ENCODE results near the gene MACROD2.

The MACROD2 gene

DNA sequence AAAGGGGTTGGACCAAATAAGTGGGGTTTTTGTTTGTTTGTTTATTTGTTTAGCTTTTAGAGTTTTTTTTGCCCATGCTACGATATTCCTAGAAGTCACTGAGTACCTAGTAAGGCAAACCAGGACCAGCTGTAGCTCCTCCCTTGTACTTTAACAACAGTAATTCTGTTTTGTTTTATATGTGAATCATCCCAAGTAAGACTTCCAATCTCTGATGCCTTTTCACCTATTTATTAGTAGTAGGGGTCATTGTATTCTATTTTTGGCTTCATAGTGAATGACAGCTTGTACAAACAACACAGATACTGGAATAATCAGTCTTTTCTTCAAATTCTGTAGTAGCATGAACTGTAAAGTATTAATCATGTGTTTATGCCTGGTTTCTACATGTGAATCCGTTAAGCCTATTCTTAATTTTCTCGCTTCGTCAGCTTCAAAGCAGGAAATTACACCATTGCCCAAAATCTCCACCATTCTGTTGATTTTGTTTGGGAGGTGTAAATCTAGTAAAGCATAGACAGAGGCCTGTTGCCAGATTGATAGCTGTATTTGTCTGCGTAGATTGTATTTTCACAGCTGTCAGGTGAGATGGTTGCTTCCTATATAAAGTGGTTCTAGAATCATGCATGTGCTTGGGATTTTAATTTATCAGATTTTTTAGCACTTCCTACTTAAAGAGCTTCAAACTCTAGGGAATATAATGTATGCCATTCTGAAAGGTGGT, 493.6 kb downstream of the MACROD2 start:
- DNase-seq: no peak

DNA sequence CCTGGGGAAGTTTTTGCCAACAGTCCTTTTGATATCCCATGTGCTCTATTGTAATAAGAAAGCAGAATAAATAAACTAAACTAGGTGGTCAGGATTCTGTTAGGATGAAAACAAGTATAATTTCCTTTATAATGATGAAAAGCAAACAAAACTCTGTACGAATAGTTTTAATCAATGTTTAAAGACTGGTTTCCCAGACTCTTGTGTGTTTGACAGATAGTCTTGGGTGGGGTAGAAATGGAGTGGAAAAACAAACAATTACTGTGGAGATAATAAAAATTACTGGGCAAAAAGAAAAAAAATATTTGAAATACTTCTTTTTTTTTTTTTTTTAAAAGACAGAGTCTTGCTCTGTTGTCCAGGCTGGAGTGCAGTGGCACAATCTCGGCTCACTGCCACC, 494.2 kb downstream of the MACROD2 start:
- no peak for DNase-seq

- no peak for DNase-seq
Measured at GRCh38 chr20:14491436-14491835, 496.1 kb downstream of the MACROD2 start.

DNA sequence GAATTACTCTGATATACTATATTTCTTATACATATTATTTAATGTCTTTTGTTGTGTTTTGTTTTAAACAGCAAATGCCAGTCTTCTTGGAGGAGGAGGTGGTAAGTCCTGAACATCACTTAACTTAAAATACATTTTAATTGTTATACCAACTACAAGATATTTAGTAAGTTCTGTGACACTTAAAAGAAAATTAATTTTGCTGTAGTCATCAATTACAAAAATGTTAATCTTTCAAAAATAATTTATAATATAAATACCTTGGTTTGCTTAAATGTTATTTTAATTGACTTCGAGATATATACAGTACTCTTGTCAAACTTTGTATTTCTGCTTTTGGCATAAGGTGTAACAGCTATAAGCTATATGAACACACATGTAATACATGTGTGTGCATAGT, 498.1 kb downstream of the MACROD2 start:
- no peak for DNase-seq

GRCh38 chr20:14494355-14494754, 499.0 kb downstream of the MACROD2 start:
- DNase-seq: no peak

DNA sequence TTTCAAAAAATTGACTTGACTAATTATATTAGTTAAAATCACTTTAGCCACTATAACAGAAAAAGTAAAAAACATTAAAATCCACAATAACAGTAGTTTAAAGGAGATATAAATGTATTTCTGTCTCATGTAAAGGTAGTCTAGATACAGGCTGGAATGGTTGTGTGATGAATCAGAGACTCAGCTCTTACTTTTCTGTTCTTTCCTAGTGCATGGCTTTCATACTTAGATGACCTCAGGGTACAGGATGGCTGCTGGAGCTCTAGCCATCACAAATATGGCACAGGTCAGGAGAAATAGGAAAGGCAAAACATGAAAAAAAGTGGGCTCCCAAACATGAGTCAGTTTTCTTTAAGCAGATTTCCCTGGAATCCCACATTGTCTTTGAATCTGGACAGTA, 499.8 kb downstream of the MACROD2 start:
- DNase-seq: no peak

DNA sequence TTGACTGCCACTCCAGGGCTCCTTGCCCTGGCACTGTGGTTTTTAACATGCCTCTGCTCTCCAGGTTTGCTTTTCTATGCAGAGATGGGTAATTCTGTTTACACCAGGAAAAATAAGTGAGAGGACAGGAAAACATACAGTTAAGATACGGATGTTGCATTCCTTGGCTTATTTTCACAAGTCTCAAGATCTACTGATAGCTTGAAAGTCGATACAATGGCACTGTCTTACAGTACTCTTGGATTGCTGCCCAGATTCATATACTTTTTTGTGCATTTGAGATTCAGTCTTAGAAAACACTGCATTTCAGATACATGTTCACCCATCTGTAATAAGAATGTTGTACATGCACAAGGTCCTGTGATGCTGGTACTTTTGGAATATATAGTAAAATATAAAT, 501.7 kb downstream of the MACROD2 start:
- DNase-seq: no peak

DNA sequence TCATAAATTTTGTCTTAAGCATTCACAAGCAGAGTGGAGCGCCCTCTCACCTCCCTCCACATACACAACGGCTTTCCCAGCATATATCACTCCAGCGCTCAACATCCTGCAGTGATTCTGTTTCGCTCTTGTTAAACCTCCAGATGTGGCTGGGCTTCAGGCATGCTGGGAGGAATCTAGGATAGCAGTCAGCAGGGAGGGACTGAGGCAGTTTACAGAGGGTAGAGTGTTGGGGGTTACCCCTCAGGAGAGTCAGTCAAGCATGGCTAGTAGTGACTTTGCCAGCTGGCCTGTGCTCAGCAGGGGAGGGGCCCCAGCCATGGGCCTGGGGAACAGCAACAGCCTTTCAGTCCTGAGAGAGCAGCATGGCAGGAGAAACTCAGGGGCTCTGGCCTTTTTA, 503.5 kb downstream of the MACROD2 start:
- no peak for DNase-seq

DNA sequence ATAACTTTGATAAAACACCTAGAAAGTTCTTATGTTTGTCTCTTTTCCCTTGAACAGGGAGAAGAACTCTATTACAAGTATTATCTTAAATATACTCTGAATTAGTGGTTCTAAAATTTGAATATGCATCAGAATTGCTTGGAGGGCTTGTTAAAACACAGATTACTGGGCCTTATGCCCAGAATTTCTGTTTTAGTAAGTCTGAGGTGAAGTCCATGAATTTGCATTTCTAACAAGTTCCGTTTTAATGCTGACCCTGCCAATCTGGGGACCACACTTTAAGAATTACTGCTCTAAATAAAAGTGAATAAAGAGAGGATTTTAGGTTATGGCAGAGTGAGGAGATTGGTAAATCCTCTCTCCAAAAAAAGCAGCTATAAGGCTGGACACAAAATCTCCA, 510.2 kb downstream of the MACROD2 start:
- DNase-seq: no peak

- no peak for DNase-seq
Measured at GRCh38 chr20:14507711-14508110, 512.4 kb downstream of the MACROD2 start.

DNA sequence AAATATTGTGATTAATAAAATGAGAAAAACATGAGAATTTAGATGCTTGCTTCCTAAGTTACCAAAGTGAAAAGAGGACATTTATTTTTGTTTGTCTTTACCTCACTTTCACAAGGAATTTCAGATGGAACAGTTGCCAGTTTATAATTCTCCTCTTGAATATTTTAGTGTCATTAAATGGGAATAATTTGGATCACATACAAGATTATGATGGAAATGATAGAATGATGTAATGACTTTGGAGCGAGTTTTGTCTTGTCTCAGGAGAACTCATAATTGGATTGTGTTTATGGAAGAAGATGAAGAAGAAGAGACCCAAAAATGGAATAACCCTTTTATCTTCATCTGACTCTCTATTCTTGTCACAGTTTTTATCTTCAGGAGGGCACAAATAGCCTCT, 515.0 kb downstream of the MACROD2 start:
- no peak for DNase-seq

- DNase-seq: no peak
Measured at GRCh38 chr20:14512839-14513238, 517.5 kb downstream of the MACROD2 start.

DNA sequence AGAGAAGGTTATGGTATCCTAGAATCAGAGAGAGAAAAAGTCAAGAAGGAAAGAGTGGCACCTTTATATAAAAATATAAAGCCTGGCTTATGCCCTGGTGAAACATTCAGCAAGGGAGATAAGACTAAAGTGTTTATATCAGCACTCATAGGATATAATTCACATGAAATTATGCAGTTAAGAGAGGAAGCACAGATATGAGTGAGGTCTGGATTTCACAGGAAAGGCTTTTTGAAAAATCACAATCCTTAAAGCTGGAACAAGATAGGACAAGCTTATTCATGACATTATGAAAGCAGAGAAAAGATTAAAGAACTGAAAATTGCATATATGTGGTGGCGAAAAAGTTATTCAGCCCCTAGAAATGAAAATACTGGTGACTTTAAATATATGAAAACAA, 523.3 kb downstream of the MACROD2 start:
- no peak for DNase-seq

GRCh38 chr20:14521016-14521415, 525.7 kb downstream of the MACROD2 start:
- no peak for DNase-seq

DNA sequence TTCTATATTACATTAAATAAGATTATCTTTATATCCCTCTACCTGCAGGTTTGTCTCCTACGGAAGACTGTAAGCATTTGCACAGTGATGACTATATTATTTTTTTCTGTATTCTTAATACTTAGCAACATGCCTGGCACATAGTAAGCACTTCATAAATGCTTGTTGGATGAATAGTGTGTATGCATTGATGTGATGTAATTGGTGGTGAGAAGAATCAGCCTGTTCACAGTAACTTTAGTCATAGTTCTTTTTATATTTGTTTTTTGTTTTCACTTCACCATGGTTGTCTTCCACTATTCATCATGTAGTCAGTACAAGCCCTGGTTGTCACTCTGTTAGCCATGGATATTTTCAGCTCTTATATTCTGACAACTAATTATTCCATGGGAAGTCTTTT, 526.1 kb downstream of the MACROD2 start:
- DNase-seq: no peak

DNA sequence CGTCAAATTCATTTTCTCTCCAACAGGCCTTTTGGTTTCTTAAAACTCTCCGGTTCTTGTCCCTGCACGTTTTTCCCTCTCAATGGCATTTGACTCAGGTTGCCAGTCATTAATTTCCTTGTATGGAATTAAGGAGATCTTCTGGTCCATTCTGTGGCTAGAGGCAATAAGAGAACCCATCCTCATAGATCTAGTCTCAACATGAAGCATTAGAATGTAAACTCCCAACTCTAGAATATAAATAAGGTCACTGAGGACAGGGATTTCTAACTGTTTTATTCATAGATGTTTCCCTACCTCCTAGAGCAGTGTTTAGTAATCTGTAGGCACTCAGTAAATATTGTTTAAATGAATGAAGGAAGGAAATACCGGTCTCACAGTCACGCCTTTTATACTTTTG, 527.3 kb downstream of the MACROD2 start:
- no peak for DNase-seq

GRCh38 chr20:14523090-14523489, 527.8 kb downstream of the MACROD2 start:
- DNase-seq: no peak

DNA sequence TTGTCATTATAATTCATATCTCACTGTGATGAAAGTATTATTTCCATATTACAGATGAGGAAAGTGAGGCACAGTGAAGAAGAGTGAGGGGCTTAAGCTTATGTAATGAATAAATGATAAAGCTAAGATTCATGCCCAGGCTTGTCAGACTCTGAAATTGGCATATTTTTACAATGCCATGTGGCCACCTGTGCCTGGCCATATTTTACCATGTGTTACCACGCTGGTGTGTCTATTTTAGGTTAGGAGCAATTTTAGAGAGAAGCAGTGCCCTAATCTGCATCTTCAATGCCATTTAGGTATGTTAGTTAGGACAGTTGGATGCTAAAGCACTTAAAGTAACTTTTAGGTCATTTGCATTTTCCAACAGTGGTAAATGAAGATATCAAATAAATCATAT, 530.1 kb downstream of the MACROD2 start:
- no peak for DNase-seq

DNA sequence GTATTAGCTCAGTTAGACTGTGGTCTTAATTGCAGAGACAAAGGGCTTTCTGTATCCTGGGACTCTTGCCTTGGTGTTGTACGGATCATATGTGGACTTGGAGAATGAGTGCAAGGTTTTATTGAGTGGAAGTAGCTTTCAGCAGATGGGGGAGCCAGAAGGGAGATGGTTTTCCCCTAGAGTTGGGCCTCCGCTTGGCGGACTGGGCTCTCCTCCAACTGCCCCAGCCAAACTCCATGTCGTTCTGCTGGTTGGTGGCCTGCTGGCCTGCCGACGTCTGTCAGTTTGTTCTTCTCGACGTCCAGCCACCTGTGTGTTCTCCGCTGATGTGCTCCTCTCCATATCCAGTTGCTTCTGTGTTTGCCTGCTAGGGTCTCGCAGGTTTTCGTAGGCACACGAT, 531.6 kb downstream of the MACROD2 start:
- no peak for DNase-seq

GRCh38 chr20:14531786-14532185, 536.5 kb downstream of the MACROD2 start:
- no peak for DNase-seq

GRCh38 chr20:14536738-14537137, 541.4 kb downstream of the MACROD2 start:
- DNase-seq: no peak

DNA sequence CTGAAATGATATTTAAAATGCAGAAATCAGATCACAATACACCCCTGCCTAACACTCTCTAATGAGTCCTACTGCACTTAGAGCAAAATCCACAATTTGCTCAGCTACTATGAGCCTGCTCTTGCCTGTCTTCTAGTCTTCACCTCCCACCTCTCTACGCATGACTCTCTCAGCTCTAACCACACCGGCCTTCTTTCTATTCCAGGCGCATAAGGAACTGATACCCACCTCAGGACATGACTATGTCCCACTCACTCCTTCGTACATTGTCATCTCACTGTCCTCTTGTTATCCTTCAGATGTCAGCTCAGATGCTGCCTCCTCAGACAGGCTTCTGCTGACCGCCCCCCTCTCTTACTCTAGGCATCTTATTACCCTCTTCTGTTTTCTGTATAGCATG, 543.1 kb downstream of the MACROD2 start:
- no peak for DNase-seq

DNA sequence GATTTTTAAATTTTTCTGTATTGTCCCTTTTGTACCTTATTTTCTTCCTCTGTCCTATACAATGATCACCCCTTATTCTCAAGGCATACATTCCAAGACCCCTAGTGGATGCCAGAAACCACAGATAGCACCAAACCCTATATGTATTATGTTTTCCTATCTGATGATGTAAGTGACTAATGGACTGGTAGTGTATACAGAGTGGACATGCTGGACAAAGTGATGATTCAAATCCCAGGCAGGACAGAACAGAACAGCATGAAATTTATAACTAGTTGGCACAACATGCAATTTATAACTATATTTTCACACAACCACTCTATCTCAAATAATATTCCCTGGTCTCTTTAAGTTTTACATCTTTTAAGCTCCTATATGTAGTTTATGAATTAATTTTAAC, 547.7 kb downstream of the MACROD2 start:
- DNase-seq: no peak

- no peak for DNase-seq
Measured at GRCh38 chr20:14544688-14545087, 549.4 kb downstream of the MACROD2 start.

DNA sequence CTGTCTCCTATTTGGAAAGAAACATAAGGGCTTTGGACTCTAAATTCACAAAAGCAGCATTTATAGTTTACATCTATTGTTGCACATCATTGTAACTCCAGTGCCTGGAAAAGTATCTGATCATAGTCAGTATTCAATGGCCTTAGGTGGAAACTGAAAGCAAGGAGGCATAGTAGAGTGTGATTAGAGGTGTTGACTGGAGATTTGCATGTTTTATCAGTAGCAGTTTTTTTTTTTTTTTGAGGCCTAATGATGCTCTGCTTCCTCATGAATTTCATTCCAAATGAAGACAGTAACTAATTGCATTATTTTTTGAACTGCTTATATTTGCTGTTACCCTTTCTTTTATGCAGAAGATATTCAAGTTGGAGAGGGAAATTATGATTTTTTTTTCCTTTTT, 555.3 kb downstream of the MACROD2 start:
- no peak for DNase-seq
